ENCODE results near the gene EPN3.

EPN3 gene

GRCh38 chr17:50534979-50535326 lies 2.4 kb downstream of the EPN3 start:
- DNase-seq (ENCODE audit: low spot score): no peak

GRCh38 chr17:50535407-50535806 lies 2.9 kb downstream of the EPN3 start:
- no peak for DNase-seq (ENCODE audit: low spot score)

GRCh38 chr17:50536683-50537646 lies 4.4 kb downstream of the EPN3 start:
- DNase-seq (ENCODE audit: low spot score): no peak

- DNase-seq (ENCODE audit: low spot score): no peak
These were observed 5.4 kb downstream of the EPN3 start for GRCh38 chr17:50537721-50538548.

- no peak for DNase-seq (ENCODE audit: low spot score)
These were observed 6.2 kb downstream of the EPN3 start for GRCh38 chr17:50538549-50539410.

GRCh38 chr17:50539762-50540559 lies 7.4 kb downstream of the EPN3 start:
- DNase-seq (ENCODE audit: low spot score): no peak

GRCh38 chr17:50540560-50541401 lies 8.2 kb downstream of the EPN3 start:
- DNase-seq (ENCODE audit: low spot score): no peak

GRCh38 chr17:50541402-50541715 lies 8.8 kb downstream of the EPN3 start:
- no peak for DNase-seq (ENCODE audit: low spot score)

- DNase-seq (ENCODE audit: low spot score): peak; percentile 79
These were observed 9.5 kb downstream of the EPN3 start for GRCh38 chr17:50541716-50542688.

- peak; percentile 57 for DNase-seq (ENCODE audit: low spot score)
These were observed 10.6 kb downstream of the EPN3 start for GRCh38 chr17:50542795-50543774.

- no peak for DNase-seq (ENCODE audit: low spot score)
These were observed 12.0 kb downstream of the EPN3 start for GRCh38 chr17:50544516-50544915.

GRCh38 chr17:50545311-50545710 lies 12.8 kb downstream of the EPN3 start:
- no peak for DNase-seq (ENCODE audit: low spot score)

- DNase-seq (ENCODE audit: low spot score): no peak
These were observed 14.1 kb downstream of the EPN3 start for GRCh38 chr17:50546701-50547034.

GRCh38 chr17:50547035-50547735 lies 14.7 kb downstream of the EPN3 start, which contains the start of gene SPATA20:
Gene SPATA20 (plus strand): TSS chr17:50547174. CDS start chr17:50547209, 35 bp downstream.
- peak; percentile 92 for DNase-seq (ENCODE audit: low spot score)

- no peak for DNase-seq (ENCODE audit: low spot score)
These were observed 15.2 kb downstream of the EPN3 start for GRCh38 chr17:50547736-50548083.

GRCh38 chr17:50548831-50549230 lies 16.3 kb downstream of the EPN3 start:
- DNase-seq (ENCODE audit: low spot score): no peak

GRCh38 chr17:50549256-50549941 lies 16.9 kb downstream of the EPN3 start:
- DNase-seq (ENCODE audit: low spot score): no peak
